Stimulated activated CD4-positive, alpha-beta T cell treated with anti-CD3 and anti-CD28 coated beads, TNF-alpha, amount 100 ng/mL, for 48 hours (primary cell): ENCODE measurements around the gene PRRT1B.
"Not testable (repeated sequence)": the region's sequence is repeated elsewhere in the genome, so short reads cannot be mapped to it uniquely, and the experiment has no call there.

Source experiments
- DNase-seq, 3 donors: peaks; one replicate each; pipeline ENCODE4 v3.0.0-alpha.2; 2020; ENCODE audit warnings: low read depth in 3 of 3

PRRT1B gene

GRCh38 chr9:131550465-131550864 lies 5.1 kb downstream of the PRRT1B start:
- not testable (repeated sequence) for DNase-seq

- DNase-seq: no peak
Measured at GRCh38 chr9:131552030-131552429, 6.7 kb downstream of the PRRT1B start.

- no peak for DNase-seq
Measured at GRCh38 chr9:131554087-131554842, 8.9 kb downstream of the PRRT1B start.

- no peak for DNase-seq
Measured at GRCh38 chr9:131554843-131555351, 9.6 kb downstream of the PRRT1B start.

- no peak for DNase-seq
Measured at GRCh38 chr9:131555841-131556673, 10.7 kb downstream of the PRRT1B start.

- DNase-seq: no peak
Measured at GRCh38 chr9:131557855-131558548, 12.7 kb downstream of the PRRT1B start.

- no peak for DNase-seq
Measured at GRCh38 chr9:131559421-131560000, 14.2 kb downstream of the PRRT1B start.

- DNase-seq: no peak
Measured at GRCh38 chr9:131562032-131562959, 17.0 kb downstream of the PRRT1B start.

- DNase-seq: no peak
Measured at GRCh38 chr9:131565369-131565768, 20.0 kb downstream of the PRRT1B start.

GRCh38 chr9:131566158-131566557 lies 20.8 kb downstream of the PRRT1B start:
- no peak for DNase-seq

- no peak for DNase-seq
Measured at GRCh38 chr9:131567910-131568309, 22.6 kb downstream of the PRRT1B start.

- DNase-seq: no peak
Measured at GRCh38 chr9:131574730-131575640, 29.7 kb downstream of the PRRT1B start.

- no peak for DNase-seq
Measured at GRCh38 chr9:131575946-131576853, 30.9 kb downstream of the PRRT1B start.

- DNase-seq: no peak
Measured at GRCh38 chr9:131577005-131578000, 32.0 kb downstream of the PRRT1B start.

- no peak for DNase-seq
Measured at GRCh38 chr9:131578021-131578420, 32.7 kb downstream of the PRRT1B start.

GRCh38 chr9:131578731-131579504 lies 33.6 kb downstream of the PRRT1B start:
- DNase-seq: peak in 1 of 3 donors; percentile 18
